K562 (cell line): ENCODE measurements around the gene ESPL1. TPM values are rescaled to one million over a fixed set of nuclear protein-coding genes. Genes with fewer than 3 reads are reported as not detected.

ENCODE experiments used
- BCOR ChIP-seq: fragments of 450-650 bp; IDR thresholded peaks from 2 replicates; pipeline ENCODE4 v1.6.1; 2016
- CBX8 ChIP-seq: fragments of 200-600 bp; sonication (generic); IDR thresholded peaks from 2 replicates; pipeline ENCODE4 v1.6.1; 2012; ENCODE audit warnings: borderline replicate concordance, mixed run types, low read depth, mild to moderate bottlenecking, moderate library complexity, mixed read lengths, low read length, control low read depth, inconsistent platforms; ENCODE audit not compliant: poor library complexity, severe bottlenecking; ENCODE audit errors: extremely low read depth
- CCAR2 ChIP-seq: fragments of 200-400 bp; formaldehyde crosslinking; IDR thresholded peaks from 2 replicates; pipeline ENCODE4 v1.6.1; 2017; ENCODE audit warnings: mild to moderate bottlenecking, low read depth, low read length
- ETV6 ChIP-seq, 3 experiments: fragments of 150-350 bp in 1 of 3; sonication (generic) in 1 of 3; formaldehyde crosslinking in 1 of 3; IDR thresholded peaks; 2 replicates each; pipeline versions ENCODE4 v1.6.1 to v1.8.0; 2014 to 2022; ENCODE audit warnings: borderline replicate concordance in 2 of 3, low read depth in 2 of 3, antibody characterized with exemption in 1 of 3, low read length in 1 of 3, mild to moderate bottlenecking in 1 of 3, missing genetic modification reagents in 1 of 3
- FOXA3 ChIP-seq, 2 experiments: fragments of 450-650 bp in 1 of 2; sonication (generic) in 1 of 2; formaldehyde crosslinking; IDR thresholded peaks in 1 of 2; conservative IDR thresholded peaks in 1 of 2; 2 replicates each; pipeline versions ENCODE4 v1.4.0 to v1.8.0; 2020 to 2022; ENCODE audit warnings: mild to moderate bottlenecking in 2 of 2, missing genetic modification reagents in 1 of 2
- FOXP1 ChIP-seq: sonication (generic); formaldehyde crosslinking; IDR thresholded peaks from 2 replicates; pipeline ENCODE4 v1.8.0; 2022; ENCODE audit warnings: mild to moderate bottlenecking, missing genetic modification reagents
- HLTF ChIP-seq: fragments of 450-650 bp; IDR thresholded peaks from 2 replicates; pipeline ENCODE4 v1.6.1; 2016
- ILK ChIP-seq: fragments of 450-650 bp; IDR thresholded peaks from 2 replicates; pipeline ENCODE4 v1.6.1; 2016; ENCODE audit warnings: missing genetic modification characterization, low read depth, mild to moderate bottlenecking, missing compliant biosample characterization, moderate library complexity, borderline replicate concordance
- KAT2B ChIP-seq: IDR thresholded peaks from one replicate; pipeline ENCODE4 v1.6.1; 2012; ENCODE audit warnings: low read depth, mild to moderate bottlenecking, control low read depth, inconsistent platforms, low read length, moderate library complexity
- MBD2 ChIP-seq: sonication (generic); IDR thresholded peaks from 2 replicates; pipeline ENCODE4 v1.6.1; 2016; ENCODE audit warnings: low read depth, borderline replicate concordance
- NFXL1 ChIP-seq: fragments of 450-650 bp; formaldehyde crosslinking; IDR thresholded peaks from 2 replicates; pipeline ENCODE4 v1.4.0; 2021; ENCODE audit warnings: mild to moderate bottlenecking
- POLR2AphosphoS2 ChIP-seq: IDR thresholded peaks from 2 replicates; pipeline ENCODE4 v1.6.1; 2012; ENCODE audit warnings: low read length, improper control_type of control experiment
- PRMT5 ChIP-seq: sonication (generic); formaldehyde crosslinking; IDR thresholded peaks from 2 replicates; pipeline ENCODE4 v1.5.0; 2020; ENCODE audit warnings: missing genetic modification reagents
- SIX5 ChIP-seq, 2 experiments: IDR thresholded peaks; 2 replicates each; pipeline ENCODE4 v1.6.1; 2011; ENCODE audit warnings: low read length in 2 of 2, borderline replicate concordance in 1 of 2, low read depth in 1 of 2, mild to moderate bottlenecking in 1 of 2, moderate library complexity in 1 of 2; ENCODE audit not compliant: insufficient read depth in 1 of 2
- SLC30A9 ChIP-seq: fragments of 250-450 bp; sonication (Bioruptor Pico); IDR thresholded peaks from 2 replicates; pipeline ENCODE4 v1.8.0; 2022; ENCODE audit warnings: mild to moderate bottlenecking, moderate library complexity
- SRF ChIP-seq, 2 experiments: fragments of 250-450, 450-650 bp in 1 of 2; sonication (Bioruptor Pico) in 1 of 2; sonication (generic) in 1 of 2; formaldehyde crosslinking; IDR thresholded peaks; 2 replicates each; pipeline versions ENCODE4 v1.5.0 to v1.5.1; 2020 to 2022; ENCODE audit warnings: mild to moderate bottlenecking in 1 of 2, missing genetic modification reagents in 1 of 2
- STAT5B ChIP-seq: fragments of 250-450 bp; sonication (Bioruptor Pico); IDR thresholded peaks from 2 replicates; pipeline ENCODE4 v1.8.0; 2021; ENCODE audit warnings: mild to moderate bottlenecking, inconsistent platforms
- TCF7 ChIP-seq: sonication (generic); IDR thresholded peaks from 2 replicates; pipeline ENCODE4 v1.6.1; 2016; ENCODE audit warnings: antibody characterized with exemption, borderline replicate concordance
- XRCC3 ChIP-seq: fragments of 450-650 bp; IDR thresholded peaks from 2 replicates; pipeline ENCODE4 v1.6.1; 2017; ENCODE audit warnings: mild to moderate bottlenecking, moderate library complexity
- ZBTB26 ChIP-seq: fragments of 450-650 bp; formaldehyde crosslinking; IDR thresholded peaks from 2 replicates; pipeline ENCODE4 v1.4.0; 2022; ENCODE audit warnings: missing genetic modification characterization
- ZNF324 ChIP-seq: fragments of 250-450 bp; sonication (Bioruptor Pico); IDR thresholded peaks from 2 replicates; pipeline ENCODE4 v1.4.0; 2020; ENCODE audit warnings: mild to moderate bottlenecking
- ZNF347 ChIP-seq: fragments of 450-650 bp; formaldehyde crosslinking; IDR thresholded peaks from 2 replicates; pipeline ENCODE4 v1.4.0; 2020; ENCODE audit warnings: low read depth, mild to moderate bottlenecking, moderate library complexity
- ZNF75A ChIP-seq: fragments of 450-650 bp; formaldehyde crosslinking; IDR thresholded peaks from 2 replicates; pipeline ENCODE4 v1.4.0; 2020; ENCODE audit warnings: mild to moderate bottlenecking
- ZNF780A ChIP-seq: fragments of 250-450 bp; sonication (Bioruptor Pico); IDR thresholded peaks from 2 replicates; pipeline ENCODE4 v1.5.0; 2021; ENCODE audit warnings: mild to moderate bottlenecking
- polyA plus RNA-seq, 8 experiments: library from polyadenylated mRNA; depleted of rRNA in 4 of 8; stranded (reverse) in 5 of 8; unstranded in 3 of 8; fragments of >200 nt; fragmentation: Nextera tagmentation in 2 of 8; fragmentation: Illumina TruSeq in 1 of 8; extraction: Ambion mirVana in 2 of 8; extraction: Trizol in 1 of 8; gene quantifications; 2 replicates each; pipeline versions ENCODE4 v1.2.1 to v1.2.3, GENCODE V29; 2011 to 2014; ENCODE audit warnings: inconsistent platforms in 1 of 8, missing spikeins in 1 of 8
- total RNA-seq, 7 experiments: library from RNA; depleted of rRNA in 6 of 7; stranded (reverse); fragments of >200 nt in 6 of 7; fragmentation: Illumina TruSeq in 2 of 7; extraction: Trizol in 2 of 7; gene quantifications; 2 replicates each; pipeline versions ENCODE4 v1.2.1 to v1.2.3, GENCODE V29; 2011 to 2021; ENCODE audit warnings: low replicate concordance in 1 of 7
- TF ChIP-seq, protein P1 (sequence below): fragments of 250-450 bp; sonication (Bioruptor Pico); IDR thresholded peaks from 2 replicates; pipeline ENCODE4 v1.8.0; 2021; ENCODE audit warnings: mild to moderate bottlenecking, moderate library complexity
- TF ChIP-seq, protein P2 (sequence below): IDR thresholded peaks from 2 replicates; pipeline ENCODE4 v1.6.1; 2011; ENCODE audit warnings: borderline replicate concordance, low read depth, mild to moderate bottlenecking, moderate library complexity, low read length; ENCODE audit not compliant: insufficient read depth, poor library complexity, severe bottlenecking

Gene ESPL1
- total and polyA plus RNA-seq, 9 of the 15 experiments (the other 6 are each of a cell fraction or from before 2014, with no cell fraction given), result 1.2 to 55.0 (median 18.7) TPM

- TF ChIP-seq, protein P1, sequence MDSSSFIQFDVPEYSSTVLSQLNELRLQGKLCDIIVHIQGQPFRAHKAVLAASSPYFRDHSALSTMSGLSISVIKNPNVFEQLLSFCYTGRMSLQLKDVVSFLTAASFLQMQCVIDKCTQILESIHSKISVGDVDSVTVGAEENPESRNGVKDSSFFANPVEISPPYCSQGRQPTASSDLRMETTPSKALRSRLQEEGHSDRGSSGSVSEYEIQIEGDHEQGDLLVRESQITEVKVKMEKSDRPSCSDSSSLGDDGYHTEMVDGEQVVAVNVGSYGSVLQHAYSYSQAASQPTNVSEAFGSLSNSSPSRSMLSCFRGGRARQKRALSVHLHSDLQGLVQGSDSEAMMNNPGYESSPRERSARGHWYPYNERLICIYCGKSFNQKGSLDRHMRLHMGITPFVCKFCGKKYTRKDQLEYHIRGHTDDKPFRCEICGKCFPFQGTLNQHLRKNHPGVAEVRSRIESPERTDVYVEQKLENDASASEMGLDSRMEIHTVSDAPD (CRISPR knock-in tag), result no peak
- TF ChIP-seq, protein P2, sequence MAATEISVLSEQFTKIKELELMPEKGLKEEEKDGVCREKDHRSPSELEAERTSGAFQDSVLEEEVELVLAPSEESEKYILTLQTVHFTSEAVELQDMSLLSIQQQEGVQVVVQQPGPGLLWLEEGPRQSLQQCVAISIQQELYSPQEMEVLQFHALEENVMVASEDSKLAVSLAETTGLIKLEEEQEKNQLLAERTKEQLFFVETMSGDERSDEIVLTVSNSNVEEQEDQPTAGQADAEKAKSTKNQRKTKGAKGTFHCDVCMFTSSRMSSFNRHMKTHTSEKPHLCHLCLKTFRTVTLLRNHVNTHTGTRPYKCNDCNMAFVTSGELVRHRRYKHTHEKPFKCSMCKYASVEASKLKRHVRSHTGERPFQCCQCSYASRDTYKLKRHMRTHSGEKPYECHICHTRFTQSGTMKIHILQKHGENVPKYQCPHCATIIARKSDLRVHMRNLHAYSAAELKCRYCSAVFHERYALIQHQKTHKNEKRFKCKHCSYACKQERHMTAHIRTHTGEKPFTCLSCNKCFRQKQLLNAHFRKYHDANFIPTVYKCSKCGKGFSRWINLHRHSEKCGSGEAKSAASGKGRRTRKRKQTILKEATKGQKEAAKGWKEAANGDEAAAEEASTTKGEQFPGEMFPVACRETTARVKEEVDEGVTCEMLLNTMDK, result no peak
- no peak for TF ChIP-seq CBX8
- TF ChIP-seq SIX5 (IDR thresholded peaks at IDR 0.05; ENCODE audit: borderline replicate concordance in 1 of 2, insufficient read depth in 1 of 2, low read depth in 1 of 2, low read length in 2 of 2), result no peak
- no peak for TF ChIP-seq ZBTB26 (CRISPR knock-in tag)
- TF ChIP-seq FOXA3 (CRISPR knock-in tag; conservative IDR thresholded peaks at IDR 0.05 in 1 of 2, IDR thresholded peaks at IDR 0.05 in 1 of 2), result no peak
- no peak for TF ChIP-seq FOXP1
- no peak for TF ChIP-seq ZNF324 (CRISPR knock-in tag)
- TF ChIP-seq ZNF780A (CRISPR knock-in tag), result no peak
- no peak for TF ChIP-seq ETV6 (IDR thresholded peaks at IDR 0.05; ENCODE audit: borderline replicate concordance in 1 of 2, low read depth in 2 of 2, low read length in 1 of 2)
- no peak for TF ChIP-seq ETV6 (CRISPR knock-in tag; IDR thresholded peaks at IDR 0.05; ENCODE audit: borderline replicate concordance)
- TF ChIP-seq ZNF75A (CRISPR knock-in tag), result no peak
- no peak for TF ChIP-seq NFXL1
- TF ChIP-seq TCF7, result no peak
- TF ChIP-seq ILK (tag), result no peak
- no peak for TF ChIP-seq CCAR2
- no peak for TF ChIP-seq MBD2
- no peak for TF ChIP-seq SLC30A9
- no peak for TF ChIP-seq XRCC3
- TF ChIP-seq STAT5B (CRISPR knock-in tag), result no peak
- no peak for TF ChIP-seq PRMT5
- TF ChIP-seq SRF (CRISPR knock-in tag; IDR thresholded peaks at IDR 0.05), result no peak
- TF ChIP-seq BCOR, result no peak
- no peak for TF ChIP-seq ZNF347
- TF ChIP-seq POLR2AphosphoS2, result no peak
- TF ChIP-seq KAT2B, result no peak
- TF ChIP-seq HLTF, result peak; percentile 60; the same call in 1 of the 2 replicates
Measured at GRCh38 chr12:53244337-53244736, 23.8 kb upstream of the ESPL1 start (continued).
